AG04449 (cell line): ENCODE measurements around the gene SLC1A3.

Source experiments
- CTCF ChIA-PET: fragments of 350-600 bp; formaldehyde crosslinking; extraction: SDS; loops from one replicate; lab custom pipeline; 2021; ENCODE audit warnings: antibody characterized with exemption; lab: Yijun Ruan, JAX
- POLR2A ChIA-PET: fragments of 400-600, 350-600 bp; formaldehyde crosslinking; extraction: SDS; loops from one replicate; lab custom pipeline; 2020; ENCODE audit warnings: antibody characterized with exemption, inconsistent platforms; lab: Yijun Ruan, JAX
- DNase-seq: peaks from one replicate; pipeline ENCODE4 v3.0.0-alpha.2; 2010; ENCODE audit warnings: low read depth, low spot score
- H3K4me3 ChIP-seq: 2 replicates; pipeline ENCODE4 v1.5.1; 2011; ENCODE audit warnings: low read depth, mild to moderate bottlenecking, control low read depth, low read length
- CTCF ChIP-seq: IDR thresholded peaks from one replicate; pipeline ENCODE4 v1.5.1; 2011; ENCODE audit warnings: mild to moderate bottlenecking, moderate library complexity, low read length, control low read depth, inconsistent platforms; ENCODE audit not compliant: insufficient read depth; ENCODE audit errors: missing control alignments

Gene SLC1A3

GRCh38 chr5:36646100-36646499, 39.7 kb downstream of the SLC1A3 start:
- ChIA-PET CTCF (interaction anchor here (1.4 to 2.4 kb wide), 3 partner anchors 44 to 140 kb away, joined by 4 to 9 read pairs (median 6); no protein-coding TSS in a partner anchor), POLR2A (interaction anchor here (1.1 kb wide), 1 partner anchor 9 kb away, joined by 3 read pairs; no protein-coding TSS in a partner anchor)
- no peak for DNase-seq
- TF ChIP-seq CTCF, result no peak
- H3K4me3 ChIP-seq, result no peak overlapping the region

GRCh38 chr5:36646507-36647023, 40.2 kb downstream of the SLC1A3 start:
- no peak overlapping the region for H3K4me3 ChIP-seq
- ChIA-PET CTCF (interaction anchor here (1.4 to 2.4 kb wide), 2 partner anchors 44 to 140 kb away, joined by 4 to 9 read pairs; no protein-coding TSS in a partner anchor), POLR2A (interaction anchor here (1.1 kb wide), 1 partner anchor 8 kb away, joined by 3 read pairs; no protein-coding TSS in a partner anchor)
- no peak for DNase-seq
- TF ChIP-seq CTCF, result no peak

- TF ChIP-seq CTCF, result no peak
- DNase-seq, result no peak
- POLR2A ChIA-PET, result interaction anchor here (1.1 kb wide), 1 partner anchor 8 kb away, joined by 3 read pairs; no protein-coding TSS in a partner anchor
- H3K4me3 ChIP-seq, result no peak overlapping the region
- CTCF ChIA-PET, result interaction anchor here (1.4 kb wide), 1 partner anchor 141 kb away, joined by 4 read pairs; no protein-coding TSS in a partner anchor
These were observed 40.6 kb downstream of the SLC1A3 start for GRCh38 chr5:36647046-36647445.

GRCh38 chr5:36648426-36648825, 42.0 kb downstream of the SLC1A3 start:
- CTCF ChIA-PET, result no interaction called here
- POLR2A ChIA-PET, result no interaction called here
- no peak overlapping the region for H3K4me3 ChIP-seq
- DNase-seq, result no peak
- no peak for TF ChIP-seq CTCF

GRCh38 chr5:36651761-36652685, 45.6 kb downstream of the SLC1A3 start:
- CTCF ChIA-PET, result interaction anchor here (0.9 to 1.4 kb wide), 3 partner anchors 15 to 43 kb away, joined by 3 to 4 read pairs (median 3); no protein-coding TSS in a partner anchor
- no peak for DNase-seq
- TF ChIP-seq CTCF, result no peak
- POLR2A ChIA-PET, result no interaction called here
- H3K4me3 ChIP-seq, result no peak overlapping the region
